Nucleus accumbens (tissue), 56 donors: ENCODE data around the gene KITLG.
"Not testable (repeated sequence)": the region's sequence is repeated elsewhere in the genome, so short reads cannot be mapped to it uniquely, and the experiment has no call there.

Source experiments
- DNase-seq, 56 donors: peaks; one replicate each; lab custom pipeline; 2025; lab: John Stamatoyannopoulos, UW

KITLG gene

DNA sequence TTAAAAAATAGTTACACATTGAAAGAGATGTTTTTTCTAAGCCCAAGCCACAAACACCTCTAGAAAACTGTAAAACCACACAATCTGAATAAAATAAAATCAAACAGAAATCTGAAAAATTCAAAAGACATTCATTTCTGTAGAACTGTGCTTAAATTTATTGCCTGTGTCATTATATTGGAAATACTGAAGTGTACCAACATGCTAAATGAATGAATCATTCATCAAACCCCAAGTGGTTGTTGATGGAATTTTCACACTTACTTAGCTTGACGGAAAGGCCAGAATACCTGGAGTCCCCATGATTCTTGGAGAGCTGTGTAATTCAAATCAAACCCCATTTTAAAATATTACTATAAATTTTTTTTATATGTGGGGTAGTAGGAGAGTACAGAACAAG lies 2.7 kb downstream of the KITLG start:
- no peak for DNase-seq

DNA sequence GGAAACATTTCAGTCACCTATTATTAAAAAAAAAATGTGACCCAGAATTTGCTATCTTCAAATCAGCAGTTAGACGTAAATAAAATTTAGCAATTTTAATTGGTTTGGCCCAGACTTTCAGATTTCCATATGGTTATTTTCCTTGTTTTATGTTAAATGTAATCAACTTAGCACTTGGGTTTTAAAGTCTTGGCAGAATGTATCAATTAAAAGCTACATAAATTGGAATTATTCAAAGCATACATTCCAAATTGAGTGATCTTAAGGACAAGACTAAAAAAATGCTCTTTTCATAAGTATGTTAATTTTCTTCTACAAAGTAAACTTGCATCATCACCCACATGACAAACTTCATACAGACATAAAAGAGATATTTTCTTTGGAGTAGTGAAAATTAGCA lies 3.4 kb downstream of the KITLG start:
- no peak for DNase-seq

GRCh38 chr12:88575361-88575970 lies 4.8 kb downstream of the KITLG start:
- no peak for DNase-seq

DNA sequence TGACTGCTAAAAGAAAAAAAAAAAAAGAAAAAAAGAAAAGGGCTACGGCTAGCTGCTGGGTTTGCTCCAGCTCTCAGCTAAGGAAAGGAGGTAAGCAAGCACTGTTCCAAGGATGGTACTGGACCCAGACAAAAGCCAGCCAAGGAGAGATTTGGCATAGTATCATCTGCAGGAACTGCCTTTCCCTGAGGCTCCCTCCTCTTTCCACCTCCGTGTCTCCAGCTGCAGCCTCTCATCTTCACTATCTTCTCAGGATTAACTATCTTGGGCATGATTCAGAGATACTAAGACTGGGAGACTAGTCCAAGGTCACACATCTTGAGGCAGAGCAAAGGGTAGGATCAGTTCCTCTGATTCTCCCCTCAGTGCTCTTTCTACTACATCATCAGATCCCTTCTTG lies 6.0 kb downstream of the KITLG start:
- DNase-seq, result no peak

DNA sequence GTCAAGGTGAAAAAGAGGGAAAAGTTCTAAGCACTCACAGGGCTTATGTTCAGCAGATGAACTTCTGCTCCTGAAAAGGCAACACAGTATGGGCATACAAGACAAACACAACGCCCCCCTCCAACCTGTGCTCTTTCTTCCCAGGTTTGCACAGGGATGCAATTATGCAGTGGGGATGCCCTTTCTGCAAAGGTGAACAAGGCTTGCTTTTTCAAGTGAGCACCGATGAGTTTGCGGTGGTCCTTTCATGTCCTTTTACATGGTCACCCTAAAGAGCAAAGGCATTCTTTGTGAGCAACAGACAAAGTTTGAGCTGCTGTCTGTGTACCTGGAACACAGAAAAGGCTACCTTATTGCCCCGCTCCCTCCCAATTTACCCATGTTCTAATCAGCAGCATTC lies 6.7 kb downstream of the KITLG start:
- DNase-seq, result no peak

- DNase-seq, result no peak
Measured at GRCh38 chr12:88572781-88573549, 7.3 kb downstream of the KITLG start.

- DNase-seq, result no peak
Measured at GRCh38 chr12:88571543-88571942, 8.7 kb downstream of the KITLG start.

DNA sequence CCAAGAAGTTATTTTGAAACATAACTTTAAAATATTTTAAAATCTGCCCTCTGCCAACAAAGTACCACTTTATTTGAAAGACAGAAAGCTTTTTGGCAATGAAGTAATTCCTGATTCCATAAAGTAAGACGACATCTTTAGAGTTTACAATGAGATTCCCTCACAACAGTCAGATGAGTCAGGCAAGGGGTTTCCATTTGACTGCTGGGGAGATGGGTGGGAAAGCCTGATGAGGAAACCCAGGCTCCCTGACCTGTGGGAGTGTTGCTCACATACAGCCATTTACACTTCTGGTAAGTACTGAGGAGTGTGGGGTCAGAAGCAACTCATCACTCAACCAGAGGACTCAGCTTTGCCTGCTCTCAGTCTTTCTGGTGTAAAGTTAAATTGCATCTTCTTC lies 10.2 kb downstream of the KITLG start:
- no peak for DNase-seq

DNA sequence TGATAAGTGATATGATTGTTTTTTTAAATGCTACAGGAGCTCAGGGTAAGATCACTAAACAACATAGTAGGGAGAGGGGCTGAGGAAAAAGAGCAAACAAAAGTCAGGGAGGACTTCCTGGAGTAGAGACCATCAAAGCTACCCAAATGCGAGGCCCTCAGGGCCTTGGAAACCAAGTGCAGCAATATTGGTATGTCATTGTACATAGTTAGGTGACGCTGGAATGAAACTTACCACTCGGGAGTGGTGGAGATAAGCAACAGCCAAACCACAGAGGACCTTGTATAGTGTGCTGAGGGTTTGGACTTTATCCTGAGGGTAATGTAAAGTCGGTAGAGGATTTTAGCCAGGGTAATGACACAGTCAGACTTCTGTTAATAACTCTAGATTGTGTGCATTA lies 13.8 kb downstream of the KITLG start:
- DNase-seq, result no peak

GRCh38 chr12:88562846-88563582 lies 17.3 kb downstream of the KITLG start:
- DNase-seq, result no peak

DNA sequence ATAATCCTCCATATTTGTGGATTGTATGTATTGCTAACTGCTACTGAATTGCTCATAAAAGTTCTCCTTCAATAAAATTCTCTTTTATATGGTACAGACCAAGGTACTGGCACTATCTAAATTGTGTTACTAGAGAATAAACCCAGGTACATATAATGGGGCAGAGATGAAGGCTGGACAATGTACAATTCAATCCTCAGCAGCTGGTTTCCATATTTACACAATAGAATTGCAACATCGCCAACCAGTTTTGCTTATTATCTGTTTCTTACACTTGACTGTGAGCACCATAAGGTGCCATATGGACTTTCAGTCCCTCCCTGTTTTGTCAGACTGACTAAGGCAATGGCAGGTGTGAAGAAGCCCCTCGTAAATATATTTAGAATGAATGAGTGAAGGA lies 18.1 kb downstream of the KITLG start:
- DNase-seq, result no peak

GRCh38 chr12:88559772-88560171 lies 20.5 kb downstream of the KITLG start:
- no peak for DNase-seq

GRCh38 chr12:88559199-88559598 lies 21.1 kb downstream of the KITLG start:
- no peak for DNase-seq

- DNase-seq, result no peak
Measured at GRCh38 chr12:88558340-88558867, 21.9 kb downstream of the KITLG start.

DNA sequence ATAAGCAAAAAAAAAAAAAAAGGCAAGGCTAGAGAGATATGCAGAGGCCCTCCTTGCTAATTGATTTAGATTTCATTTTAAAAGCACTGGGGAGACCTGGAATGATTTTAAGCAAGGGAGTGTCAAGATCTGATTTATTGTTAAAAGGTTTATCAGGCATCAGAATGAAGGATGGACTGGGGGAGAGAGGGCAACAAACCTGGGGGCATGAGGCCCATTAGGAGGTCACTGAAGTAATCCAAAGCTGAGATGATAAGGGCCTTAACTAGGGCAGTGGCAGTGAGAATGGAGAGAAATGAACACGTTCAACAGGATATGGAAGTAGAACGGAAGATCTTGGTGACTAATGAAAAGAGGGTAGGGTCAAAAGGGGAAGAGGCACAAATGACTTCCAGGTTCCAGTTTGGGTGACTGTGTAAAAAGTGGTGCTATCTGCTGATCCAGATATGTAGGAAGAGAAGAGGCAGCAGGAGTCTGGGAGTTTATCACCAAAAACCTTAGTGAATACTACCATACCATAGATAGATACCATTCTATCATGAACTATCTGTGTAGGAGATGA lies 24.0 kb downstream of the KITLG start:
- DNase-seq, result no peak

- no peak for DNase-seq
Measured at GRCh38 chr12:88553941-88554658, 26.2 kb downstream of the KITLG start.

DNA sequence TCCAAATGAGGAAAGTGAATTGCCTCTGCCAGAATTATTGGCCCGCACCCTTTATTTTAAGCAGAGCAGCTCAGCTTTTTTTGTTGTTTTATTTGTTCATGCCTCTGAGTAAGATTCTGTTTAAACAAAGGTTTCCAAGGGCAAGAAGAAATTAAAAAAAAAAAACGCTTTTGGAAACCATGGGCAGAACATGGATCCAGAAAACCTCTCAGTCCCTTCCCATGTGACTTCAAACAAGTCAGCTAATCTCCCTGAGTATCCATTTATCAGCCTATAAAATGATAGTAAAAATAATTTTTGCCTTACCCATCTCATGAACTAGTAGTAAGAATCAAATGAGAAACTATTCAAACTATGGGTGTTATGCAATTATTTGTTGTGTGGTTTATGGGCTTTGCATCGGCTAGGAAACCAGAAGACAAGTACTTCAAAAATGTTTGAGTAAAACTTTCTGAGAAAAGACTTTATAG lies 27.6 kb downstream of the KITLG start:
- DNase-seq, result no peak

DNA sequence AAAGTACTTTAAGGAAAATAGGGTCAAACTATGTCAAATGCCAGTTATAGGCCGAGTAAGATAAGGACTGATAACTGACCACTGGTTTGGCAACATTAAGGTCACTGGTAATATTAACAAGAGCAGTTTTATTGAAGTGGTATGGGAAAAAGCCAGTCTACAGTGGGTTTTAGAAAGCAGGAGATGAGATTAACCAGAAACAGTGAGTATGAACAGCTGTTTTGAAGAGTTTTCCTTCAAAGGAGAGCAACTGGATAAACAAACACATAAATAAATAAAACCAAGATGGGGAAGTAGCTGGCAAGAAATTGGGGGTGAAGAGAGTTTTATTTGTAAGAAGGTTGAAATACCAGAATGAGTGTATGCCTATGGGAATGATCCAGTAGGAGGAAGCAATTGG lies 30.3 kb downstream of the KITLG start:
- no peak for DNase-seq

DNA sequence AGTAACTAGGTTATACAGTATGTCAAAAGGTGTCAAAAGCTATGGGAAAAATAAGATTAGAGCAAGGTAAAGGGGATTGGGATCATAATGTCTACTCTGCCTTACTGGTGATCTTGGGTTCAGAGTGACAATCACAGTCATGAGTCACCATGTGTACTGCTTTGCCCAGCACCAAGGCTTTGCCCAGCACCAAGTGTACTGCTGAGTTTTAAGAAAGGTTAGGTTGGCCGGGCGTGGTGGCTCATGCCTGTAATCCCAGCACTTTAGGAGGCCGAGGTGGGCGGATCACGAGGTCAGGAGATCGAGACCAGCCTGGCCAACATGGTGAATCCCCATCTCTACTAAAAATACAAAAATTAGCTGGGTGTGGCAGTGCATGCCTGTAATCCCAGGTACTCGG lies 32.3 kb downstream of the KITLG start:
- DNase-seq, result not testable (repeated sequence)

DNA sequence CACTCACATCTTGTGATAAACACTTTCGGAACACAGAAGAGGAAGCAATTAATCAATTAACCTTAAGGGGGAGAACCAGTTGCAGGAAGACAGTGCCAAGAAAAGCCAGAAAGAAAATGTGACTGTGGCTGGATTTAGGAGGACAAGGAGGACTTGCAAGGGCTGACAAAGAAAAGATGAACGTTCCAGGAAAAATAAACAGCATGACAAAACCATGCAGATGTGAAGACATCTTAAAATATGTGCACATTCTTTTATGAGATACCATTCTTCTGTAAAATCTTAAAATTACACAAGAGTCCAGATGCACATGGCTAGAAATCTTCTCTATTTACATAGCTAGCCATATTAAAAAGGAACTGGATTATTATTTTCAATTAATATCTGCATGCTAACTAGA lies 33.4 kb downstream of the KITLG start:
- DNase-seq, result no peak
